K562 (cell line): ENCODE results near the gene SPAM1. TPM values are rescaled to one million over a fixed set of nuclear protein-coding genes. Genes with fewer than 3 reads are reported as not detected.

Experiments used
- ATAC-seq: fragments of 200-7000 bp; cut with Tn5 transposase; 3 replicates; pipeline ENCODE4 v1.9.1; 2020; ENCODE audit warnings: moderate library complexity
- BruUV-seq: library from RNA; stranded (reverse); fragments of 400-500 nt; replicated peaks from 2 replicates; lab custom pipeline; 2021; lab: Mats Ljungman, UMichigan
- CTCF ChIA-PET: fragments of 300-600 bp; formaldehyde crosslinking; extraction: SDS; loops from one replicate; lab custom pipeline; 2021; ENCODE audit warnings: low intra/inter-chr PET ratio; lab: Yijun Ruan, JAX
- POLR2A ChIA-PET: fragments of 300-600, 350-650 bp; sonication (Branson Sonifier 250); formaldehyde crosslinking; extraction: SDS; loops from one replicate; lab custom pipeline; 2021; ENCODE audit warnings: antibody characterized with exemption, inconsistent platforms; lab: Yijun Ruan, JAX
- DNase-seq, 4 experiments: peaks; one replicate each; pipeline versions ENCODE4 v3.0.0 to v3.0.0-alpha.2; 2011 to 2018; ENCODE audit warnings: low spot score in 3 of 4, mixed read lengths in 3 of 4; ENCODE audit errors: extremely low read depth in 1 of 4
- FAIRE-seq: peaks from 2 replicates; lab custom pipeline; 2011; peaks lifted over from hg19 to GRCh38; lab: Jason Lieb, UNC
- H2AFZ ChIP-seq: 2 replicates; pipeline ENCODE4 v1.6.0; 2011; ENCODE audit warnings: low read depth, low read length, control low read depth, inconsistent platforms
- H3K27ac ChIP-seq: fragments of 200-600 bp; 3 replicates; pipeline ENCODE4 v1.8.0; 2011; ENCODE audit warnings: low read depth, mild to moderate bottlenecking, control low read depth, inconsistent platforms, low read length, moderate library complexity, mixed read lengths; ENCODE audit errors: extremely low read depth
- H3K27me3 ChIP-seq, 2 experiments: fragments of 300-600 bp in 1 of 2; 2 replicates in 1 of 2; 3 replicates in 1 of 2; pipeline versions ENCODE4 v1.6.0 to v1.8.0; 2011; ENCODE audit warnings: inconsistent platforms in 2 of 2, low read length in 2 of 2, mild to moderate bottlenecking in 1 of 2, mixed read lengths in 1 of 2, moderate library complexity in 1 of 2; ENCODE audit not compliant: control insufficient read depth in 2 of 2, insufficient read depth in 2 of 2
- H3K36me3 ChIP-seq: fragments of 300-600 bp; 3 replicates; pipeline ENCODE4 v1.8.0; 2011; ENCODE audit warnings: mild to moderate bottlenecking, low read length, inconsistent platforms; ENCODE audit not compliant: control insufficient read depth, insufficient read depth
- H3K4me1 ChIP-seq, 2 experiments: fragments of 200-600 bp in 1 of 2; replicated peaks in 1 of 2; 2 replicates in 1 of 2; 3 replicates in 1 of 2; pipeline versions ENCODE4 v1.5.1 to v1.8.0; 2011; ENCODE audit warnings: inconsistent platforms in 2 of 2, low read length in 2 of 2, mild to moderate bottlenecking in 1 of 2, mixed read lengths in 1 of 2, moderate library complexity in 1 of 2; ENCODE audit not compliant: control insufficient read depth in 2 of 2, insufficient read depth in 2 of 2
- H3K4me2 ChIP-seq: 2 replicates; pipeline ENCODE4 v1.6.1; 2011; ENCODE audit warnings: low read length, control low read depth, inconsistent platforms, mixed read lengths; ENCODE audit not compliant: insufficient read depth
- H3K4me3 ChIP-seq: fragments of 200-600 bp; sonication (generic), shearing (Covaris generic); 2 replicates; pipeline ENCODE4 v1.5.1; 2016; ENCODE audit warnings: control low read depth, inconsistent platforms
- H3K79me2 ChIP-seq: fragments of 200-600 bp; 3 replicates; pipeline ENCODE4 v1.8.0; 2011; ENCODE audit warnings: low read length, inconsistent platforms; ENCODE audit not compliant: control insufficient read depth, insufficient read depth
- H3K9ac ChIP-seq, 2 experiments: 2 replicates each; pipeline versions ENCODE4 v1.6.0 to v1.6.1; 2011; ENCODE audit warnings: low read depth in 2 of 2, low read length in 2 of 2, control low read depth in 1 of 2, inconsistent platforms in 1 of 2, mild to moderate bottlenecking in 1 of 2, mixed read lengths in 1 of 2; ENCODE audit not compliant: insufficient read depth in 1 of 2
- H3K9me1 ChIP-seq: one replicate; pipeline ENCODE4 v1.6.0; 2011; ENCODE audit warnings: inconsistent platforms, mild to moderate bottlenecking, low read length, moderate library complexity; ENCODE audit not compliant: control insufficient read depth, insufficient read depth
- H3K9me3 ChIP-seq: replicated peaks from 2 replicates; pipeline ENCODE4 v1.5.1; 2011; ENCODE audit warnings: low read depth, low read length, inconsistent platforms; ENCODE audit not compliant: control insufficient read depth, insufficient read depth
- H4K20me1 ChIP-seq: replicated peaks from 2 replicates; pipeline ENCODE4 v1.6.1; 2011; ENCODE audit warnings: low read length, inconsistent platforms, mixed read lengths; ENCODE audit not compliant: control insufficient read depth, insufficient read depth
- RAD21 ChIP-seq, 2 experiments: fragments of 250-450 bp in 1 of 2; fragments of 450-650 bp in 1 of 2; sonication (Bioruptor Pico) in 1 of 2; formaldehyde crosslinking in 1 of 2; IDR thresholded peaks in 1 of 2; conservative IDR thresholded peaks in 1 of 2; 2 replicates each; pipeline versions ENCODE4 v1.4.0 to v1.8.0; 2020 to 2022; ENCODE audit warnings: mild to moderate bottlenecking in 2 of 2, moderate library complexity in 1 of 2
- ZNF239 ChIP-seq: fragments of 250-450 bp; sonication (Bioruptor Pico); IDR thresholded peaks from 2 replicates; pipeline ENCODE4 v1.4.0; 2020; ENCODE audit warnings: mild to moderate bottlenecking
- WGBS: fragments of 100-300 bp; shearing (Covaris generic); methylation state at CpG from one replicate; pipeline ENCODE4 v1.1.6; 2016; ENCODE audit warnings: low coverage, mixed read lengths; ENCODE audit not compliant: insufficient coverage; ENCODE audit errors: missing lambda C conversion rate; 5-methylcytosine and 5-hydroxymethylcytosine counted together
- in situ Hi-C: fragments of 300-500 bp; cut with MboI; formaldehyde crosslinking; loops from 4 replicates; pipeline ENCODE4 v1.15.0; 2018; ENCODE audit warnings: inconsistent platforms, mixed read lengths
- intact Hi-C: fragments of 100-400 bp; cut with micrococcal nuclease; formaldehyde crosslinking; loops from 2 replicates; pipeline ENCODE4 v1.14.2; 2022
- polyA plus RNA-seq, 8 experiments: library from polyadenylated mRNA; depleted of rRNA in 4 of 8; stranded (reverse) in 5 of 8; unstranded in 3 of 8; fragments of >200 nt; fragmentation: Nextera tagmentation in 2 of 8; fragmentation: Illumina TruSeq in 1 of 8; extraction: Ambion mirVana in 2 of 8; extraction: Trizol in 1 of 8; gene quantifications; 2 replicates each; pipeline versions ENCODE4 v1.2.1 to v1.2.3, GENCODE V29; 2011 to 2014; ENCODE audit warnings: inconsistent platforms in 1 of 8, missing spikeins in 1 of 8
- total RNA-seq, 7 experiments: library from RNA; depleted of rRNA in 6 of 7; stranded (reverse); fragments of >200 nt in 6 of 7; fragmentation: Illumina TruSeq in 2 of 7; extraction: Trizol in 2 of 7; gene quantifications; 2 replicates each; pipeline versions ENCODE4 v1.2.1 to v1.2.3, GENCODE V29; 2011 to 2021; ENCODE audit warnings: low replicate concordance in 1 of 7
- TF ChIP-seq, protein P1 (sequence below), 3 experiments: IDR thresholded peaks in 2 of 3; conservative IDR thresholded peaks in 1 of 3; 2 replicates each; pipeline ENCODE4 v1.5.1; 2011 to 2012; ENCODE audit warnings: low read length in 3 of 3, mild to moderate bottlenecking in 3 of 3, control low read depth in 2 of 3, improper control_type of control experiment in 1 of 3, inconsistent platforms in 1 of 3, low read depth in 1 of 3, mixed read lengths in 1 of 3, moderate library complexity in 1 of 3; ENCODE audit not compliant: insufficient read depth in 2 of 3
- TF ChIP-seq, protein P2 (sequence below): sonication (generic); formaldehyde crosslinking; IDR thresholded peaks from 2 replicates; pipeline ENCODE4 v1.8.0; 2022; ENCODE audit warnings: mild to moderate bottlenecking, missing genetic modification reagents

The SPAM1 gene
- total and polyA plus RNA-seq, 9 of the 15 experiments (the other 6 are each of a cell fraction or from before 2014, with no cell fraction given): not detected

DNA sequence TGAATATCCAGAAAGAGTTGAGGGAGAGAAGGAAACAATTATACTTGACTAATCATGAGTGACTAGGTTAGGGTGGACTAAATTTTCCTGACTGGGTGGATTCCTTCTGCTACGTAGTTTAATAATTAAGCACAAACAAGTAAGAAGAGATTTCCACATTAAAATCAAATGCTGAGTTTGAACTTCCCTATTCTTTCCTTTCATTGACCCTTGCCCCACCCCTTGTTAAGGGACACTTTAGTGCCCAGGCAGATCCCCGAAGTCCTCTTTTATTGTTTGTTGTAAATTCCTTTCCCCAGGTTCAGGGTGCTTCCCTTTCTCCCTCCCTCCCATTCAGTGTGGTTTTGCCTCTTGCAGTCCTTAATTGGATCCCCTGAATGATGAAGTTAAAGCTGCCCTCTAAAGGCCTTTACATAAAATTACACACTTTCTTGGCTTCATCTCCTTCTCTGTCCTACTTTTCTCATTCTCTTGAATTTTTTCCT, 8.8 kb upstream of the SPAM1 start:
- Histone ChIP-seq H3K9ac (no peak overlapping the region), H3K36me3 (no peaks in the 10 kb centered on the region), H4K20me1 (no peaks in the 10 kb centered on the region), H3K4me2 (no peak overlapping the region), H3K79me2 (no peaks in the 10 kb centered on the region), H3K27ac (no peak overlapping the region), H2AFZ (no peak overlapping the region), H3K4me3 (no peak overlapping the region), H3K9me3 (no peaks in the 10 kb centered on the region), H3K4me1 (no peaks in the 10 kb centered on the region; a peak in 1 of 5 replicates)
- intact Hi-C loops: no loop called here
- 0% methylated on average over 2 of the region's 2 CpGs for WGBS
- FAIRE-seq: peak; percentile 40
- peak; percentile 75 for ATAC-seq
- no TSS peak for BruUV-seq
- ChIA-PET CTCF (no interaction called here), POLR2A (no interaction called here)
- DNase-seq: peak in 2 of 4 experiments; percentile 18 to 24
- TF ChIP-seq, protein P1, sequence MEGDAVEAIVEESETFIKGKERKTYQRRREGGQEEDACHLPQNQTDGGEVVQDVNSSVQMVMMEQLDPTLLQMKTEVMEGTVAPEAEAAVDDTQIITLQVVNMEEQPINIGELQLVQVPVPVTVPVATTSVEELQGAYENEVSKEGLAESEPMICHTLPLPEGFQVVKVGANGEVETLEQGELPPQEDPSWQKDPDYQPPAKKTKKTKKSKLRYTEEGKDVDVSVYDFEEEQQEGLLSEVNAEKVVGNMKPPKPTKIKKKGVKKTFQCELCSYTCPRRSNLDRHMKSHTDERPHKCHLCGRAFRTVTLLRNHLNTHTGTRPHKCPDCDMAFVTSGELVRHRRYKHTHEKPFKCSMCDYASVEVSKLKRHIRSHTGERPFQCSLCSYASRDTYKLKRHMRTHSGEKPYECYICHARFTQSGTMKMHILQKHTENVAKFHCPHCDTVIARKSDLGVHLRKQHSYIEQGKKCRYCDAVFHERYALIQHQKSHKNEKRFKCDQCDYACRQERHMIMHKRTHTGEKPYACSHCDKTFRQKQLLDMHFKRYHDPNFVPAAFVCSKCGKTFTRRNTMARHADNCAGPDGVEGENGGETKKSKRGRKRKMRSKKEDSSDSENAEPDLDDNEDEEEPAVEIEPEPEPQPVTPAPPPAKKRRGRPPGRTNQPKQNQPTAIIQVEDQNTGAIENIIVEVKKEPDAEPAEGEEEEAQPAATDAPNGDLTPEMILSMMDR (IDR thresholded peaks at IDR 0.05 in 2 of 3, conservative IDR thresholded peaks at IDR 0.05 in 1 of 3; ENCODE audit: insufficient read depth in 2 of 3, low read depth in 1 of 3, low read length in 3 of 3): peak; percentile 6 to 47 (median 32); a peak in 3 of 6 replicates
- TF ChIP-seq RAD21 (CRISPR knock-in tag; conservative IDR thresholded peaks at IDR 0.05 in 1 of 2, IDR thresholded peaks at IDR 0.05 in 1 of 2) (peak; percentile 36 to 67; a peak in 3 of 4 replicates), ZNF239 (CRISPR knock-in tag) (peak; percentile 94)
- TF ChIP-seq, protein P2, sequence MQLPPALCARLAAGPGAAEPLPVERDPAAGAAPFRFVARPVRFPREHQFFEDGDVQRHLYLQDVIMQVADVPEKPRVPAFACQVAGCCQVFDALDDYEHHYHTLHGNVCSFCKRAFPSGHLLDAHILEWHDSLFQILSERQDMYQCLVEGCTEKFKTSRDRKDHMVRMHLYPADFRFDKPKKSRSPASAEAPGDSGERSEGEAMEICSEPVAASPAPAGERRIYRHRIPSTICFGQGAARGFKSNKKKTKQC (CRISPR knock-in tag): no peak
- TF ChIP-seq, all 486 proteins: peak for 3
- Histone ChIP-seq H3K9me1 (no peaks in the 10 kb centered on the region), H3K27me3 (no peaks in the 10 kb centered on the region)
- in situ Hi-C loops: no loop called here
